GM12875 (cell line): ENCODE data around the gene AFDN.

Experiments
- H3K4me3 ChIP-seq: one replicate; pipeline ENCODE4 v1.5.1; 2011; ENCODE audit warnings: low read depth, low read length, control low read depth
- TF ChIP-seq, protein P1 (sequence below): IDR thresholded peaks from 2 replicates; pipeline ENCODE4 v1.5.1; 2011; ENCODE audit warnings: low read depth, mild to moderate bottlenecking, control low read depth, inconsistent platforms, low read length, moderate library complexity, borderline replicate concordance; ENCODE audit not compliant: insufficient read depth

AFDN gene

DNA sequence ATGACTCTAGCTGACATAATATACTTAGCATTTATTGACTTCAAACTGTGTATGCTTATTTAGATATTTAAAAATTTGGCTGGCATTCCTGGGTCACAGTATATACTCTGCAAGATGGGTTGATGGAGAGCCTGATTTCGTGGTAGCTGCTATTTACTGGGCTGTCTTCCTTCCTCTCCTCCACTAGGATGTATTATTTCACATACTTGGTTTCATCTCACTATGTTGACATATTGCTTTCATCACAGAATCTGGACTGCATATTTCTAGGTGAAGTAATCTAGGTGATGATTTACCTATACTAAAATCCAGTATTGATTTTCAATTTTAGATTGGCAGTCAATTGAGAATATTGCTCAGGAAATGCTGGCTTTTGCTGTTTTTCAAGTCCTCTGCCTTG is 15.7 kb downstream of the AFDN start:
- TF ChIP-seq, protein P1, sequence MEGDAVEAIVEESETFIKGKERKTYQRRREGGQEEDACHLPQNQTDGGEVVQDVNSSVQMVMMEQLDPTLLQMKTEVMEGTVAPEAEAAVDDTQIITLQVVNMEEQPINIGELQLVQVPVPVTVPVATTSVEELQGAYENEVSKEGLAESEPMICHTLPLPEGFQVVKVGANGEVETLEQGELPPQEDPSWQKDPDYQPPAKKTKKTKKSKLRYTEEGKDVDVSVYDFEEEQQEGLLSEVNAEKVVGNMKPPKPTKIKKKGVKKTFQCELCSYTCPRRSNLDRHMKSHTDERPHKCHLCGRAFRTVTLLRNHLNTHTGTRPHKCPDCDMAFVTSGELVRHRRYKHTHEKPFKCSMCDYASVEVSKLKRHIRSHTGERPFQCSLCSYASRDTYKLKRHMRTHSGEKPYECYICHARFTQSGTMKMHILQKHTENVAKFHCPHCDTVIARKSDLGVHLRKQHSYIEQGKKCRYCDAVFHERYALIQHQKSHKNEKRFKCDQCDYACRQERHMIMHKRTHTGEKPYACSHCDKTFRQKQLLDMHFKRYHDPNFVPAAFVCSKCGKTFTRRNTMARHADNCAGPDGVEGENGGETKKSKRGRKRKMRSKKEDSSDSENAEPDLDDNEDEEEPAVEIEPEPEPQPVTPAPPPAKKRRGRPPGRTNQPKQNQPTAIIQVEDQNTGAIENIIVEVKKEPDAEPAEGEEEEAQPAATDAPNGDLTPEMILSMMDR: no peak
- no peak overlapping the region for H3K4me3 ChIP-seq

DNA sequence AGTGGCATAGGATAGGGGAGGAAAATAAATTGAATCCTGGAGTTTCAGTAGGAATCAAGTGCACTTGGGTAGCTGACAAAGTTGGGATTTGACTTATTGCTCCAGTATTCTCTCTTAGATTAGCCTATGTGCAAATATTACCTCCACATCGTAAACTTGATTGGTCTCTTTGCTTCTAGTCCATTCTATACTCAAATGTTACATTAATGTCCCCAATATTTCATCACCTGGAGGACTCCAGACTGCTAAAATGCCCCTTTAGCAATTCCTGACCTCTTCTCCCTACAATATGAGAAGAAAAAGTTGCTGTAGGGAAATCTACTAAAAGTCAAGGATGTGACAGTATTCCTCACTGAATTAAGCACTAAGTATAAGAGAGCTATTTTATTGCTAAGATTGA is 16.3 kb downstream of the AFDN start:
- no peak overlapping the region for H3K4me3 ChIP-seq
- TF ChIP-seq, protein P1: no peak

DNA sequence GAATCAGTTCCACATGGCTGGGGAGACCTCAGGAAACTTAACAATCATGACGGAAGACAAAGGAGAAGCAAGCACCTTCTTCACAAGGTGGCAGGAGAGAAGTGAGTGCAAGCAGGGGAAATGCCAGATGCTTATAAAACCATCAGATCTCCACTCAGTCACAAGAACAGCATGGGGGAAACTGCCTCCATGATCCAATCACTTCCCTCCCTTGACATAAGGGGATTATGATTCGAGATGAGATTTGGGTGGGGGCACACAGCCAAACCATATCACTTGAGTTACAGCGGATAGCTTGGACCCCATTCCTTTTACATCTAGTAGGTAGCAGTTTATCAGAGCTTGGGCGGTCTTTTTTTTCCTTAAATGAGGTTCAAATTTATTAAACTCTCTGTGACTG is 19.1 kb downstream of the AFDN start:
- TF ChIP-seq, protein P1: no peak
- no peak overlapping the region for H3K4me3 ChIP-seq

DNA sequence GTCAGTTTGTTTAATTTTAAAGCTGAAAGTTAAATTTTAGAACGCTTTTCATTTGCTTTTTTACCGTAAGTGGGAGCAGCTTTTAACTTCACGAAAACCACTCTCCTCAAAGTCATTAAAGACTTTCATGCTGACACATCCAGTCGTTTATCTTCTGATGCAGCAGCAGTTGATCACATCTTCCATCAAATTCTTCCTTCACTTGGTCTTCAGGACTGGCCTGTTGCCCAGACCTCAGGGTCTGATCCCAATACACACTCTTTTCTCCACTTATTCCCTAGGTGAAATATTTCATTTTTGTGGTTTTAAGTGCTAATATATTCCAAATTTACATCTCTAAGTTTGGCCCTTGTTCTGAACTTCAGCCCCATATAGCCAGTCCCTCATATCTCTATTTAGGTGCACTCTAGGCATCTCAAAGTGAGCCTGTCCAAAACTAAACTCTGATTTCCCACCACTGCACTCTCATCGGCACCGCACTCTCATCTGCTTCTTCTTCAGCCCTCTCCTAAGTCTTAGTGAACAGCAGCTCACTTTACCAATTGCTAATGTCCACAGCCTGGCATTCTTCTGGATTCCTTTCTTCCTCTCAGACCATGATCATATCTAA is 20.4 kb downstream of the AFDN start:
- no peak overlapping the region for H3K4me3 ChIP-seq
- TF ChIP-seq, protein P1: no peak

DNA sequence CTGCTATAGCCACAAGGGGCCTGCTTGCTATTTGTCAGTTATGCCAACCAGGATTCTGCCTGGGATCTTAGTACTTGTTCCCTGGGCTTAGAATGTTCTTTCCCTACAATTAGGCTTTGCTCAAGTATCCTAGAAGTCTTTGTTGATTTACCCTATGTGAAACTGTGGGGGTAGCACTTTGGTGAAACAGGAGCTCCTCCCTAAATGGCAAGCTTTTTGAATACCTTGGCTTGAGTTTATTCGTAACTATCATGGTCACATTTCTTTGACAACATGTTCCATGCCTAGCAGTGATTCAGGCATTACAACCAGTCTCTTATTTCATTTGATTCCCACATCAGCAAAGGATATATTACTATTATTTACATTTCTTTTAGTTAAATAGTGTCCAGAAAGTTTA is 21.2 kb downstream of the AFDN start:
- H3K4me3 ChIP-seq: no peak overlapping the region
- TF ChIP-seq, protein P1: no peak

DNA sequence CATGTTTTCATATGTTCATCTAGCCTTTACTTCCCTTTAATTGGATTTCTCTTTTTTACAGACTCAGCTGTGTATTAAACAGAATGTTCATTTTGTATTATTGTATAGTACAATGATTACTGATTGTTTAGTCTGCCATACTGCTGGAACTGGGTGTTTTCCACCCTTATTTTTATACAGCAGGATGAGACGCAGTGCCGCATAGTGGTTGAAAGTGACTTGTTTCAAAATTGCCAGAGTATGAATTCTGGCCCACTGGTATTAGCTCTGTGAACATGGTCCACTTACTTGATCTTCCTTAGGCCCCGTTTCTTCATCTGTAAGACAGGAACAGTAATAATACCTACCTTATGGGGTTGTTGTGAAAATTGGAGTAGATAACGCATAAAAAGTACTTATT is 22.1 kb downstream of the AFDN start:
- TF ChIP-seq, protein P1: no peak
- H3K4me3 ChIP-seq: no peak overlapping the region

DNA sequence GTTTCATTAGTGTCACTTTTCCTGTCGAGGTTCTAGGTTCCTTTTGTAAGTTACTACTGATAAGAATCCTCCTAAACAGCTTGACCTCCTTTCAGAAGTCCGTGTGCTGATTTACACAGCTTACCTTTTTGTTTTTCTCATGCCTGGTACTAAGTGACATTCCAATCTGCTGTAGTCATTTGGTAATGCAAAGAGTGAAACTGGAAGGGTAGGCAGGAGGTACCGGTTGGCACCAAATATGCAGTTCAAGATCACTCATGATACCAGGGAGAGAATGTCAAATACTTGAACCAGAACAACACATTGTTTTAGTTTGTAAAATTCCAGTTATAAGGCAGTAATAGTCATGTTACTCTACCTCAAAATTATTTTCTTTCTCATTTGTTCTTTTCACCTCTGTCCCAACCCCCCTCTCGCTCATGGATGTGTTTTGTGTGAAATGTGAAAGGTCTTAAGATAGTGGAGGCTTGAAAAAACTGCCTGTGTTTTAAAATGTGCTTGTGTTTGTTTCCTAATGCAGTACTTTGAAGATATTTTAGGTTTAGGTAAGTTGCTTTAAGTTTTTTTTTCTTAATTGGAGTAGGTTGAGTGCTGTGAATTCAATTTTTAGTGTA is 23.2 kb downstream of the AFDN start:
- TF ChIP-seq, protein P1: no peak
- H3K4me3 ChIP-seq: no peak overlapping the region
